Karpas-422 (cell line): ENCODE results near the gene CCNI2. TPM values are rescaled to one million over a fixed set of nuclear protein-coding genes. Genes with fewer than 3 reads are reported as not detected.

ENCODE experiments used
- DNase-seq: peaks from one replicate; pipeline ENCODE4 v3.0.0-alpha.2; 2015
- H2AFZ ChIP-seq: fragments of 200-600 bp; sonication (generic); 2 replicates; pipeline ENCODE4 v1.6.1; 2014; ENCODE audit warnings: antibody characterized with exemption, low read length, mixed read lengths
- H3K27ac ChIP-seq: fragments of 200-600 bp; sonication (generic); 2 replicates; pipeline ENCODE4 v1.5.1; 2014; ENCODE audit warnings: mild to moderate bottlenecking, low read length, moderate library complexity
- H3K27me3 ChIP-seq: fragments of 200-600 bp; sonication (generic); 2 replicates; pipeline ENCODE4 v1.6.1; 2014; ENCODE audit warnings: low read length, mixed read lengths
- H3K36me3 ChIP-seq: fragments of 200-600 bp; sonication (generic); 2 replicates; pipeline ENCODE4 v1.6.1; 2014; ENCODE audit warnings: low read length, mixed read lengths; ENCODE audit not compliant: insufficient read depth
- H3K4me1 ChIP-seq: fragments of 200-600 bp; sonication (generic); 2 replicates; pipeline ENCODE4 v1.6.1; 2014; ENCODE audit warnings: mild to moderate bottlenecking, low read length, mixed read lengths
- H3K4me2 ChIP-seq: fragments of 200-600 bp; sonication (generic); 2 replicates; pipeline ENCODE4 v1.6.1; 2014; ENCODE audit warnings: low read length, low read depth, mild to moderate bottlenecking; ENCODE audit not compliant: poor library complexity, severe bottlenecking
- H3K4me3 ChIP-seq: fragments of 200-600 bp; sonication (generic); 2 replicates; pipeline ENCODE4 v1.5.1; 2014; ENCODE audit warnings: mild to moderate bottlenecking, antibody characterized with exemption, low read length, mixed read lengths
- H3K79me2 ChIP-seq: fragments of 200-600 bp; sonication (generic); 2 replicates; pipeline ENCODE4 v1.6.1; 2014; ENCODE audit warnings: mild to moderate bottlenecking, low read length, mixed read lengths
- H3K9ac ChIP-seq: fragments of 200-600 bp; sonication (generic); 2 replicates; pipeline ENCODE4 v1.6.0; 2014; ENCODE audit warnings: low read length
- H3K9me2 ChIP-seq: fragments of 200-600 bp; sonication (generic), shearing (Covaris generic); replicated peaks from 2 replicates; pipeline ENCODE4 v1.6.0; 2014; ENCODE audit warnings: mild to moderate bottlenecking, low read length, moderate library complexity; ENCODE audit not compliant: insufficient read depth
- H3K9me3 ChIP-seq: fragments of 300-700, 200-600 bp; sonication (generic); 2 replicates; pipeline ENCODE4 v1.6.1; 2014; ENCODE audit warnings: low read length, mixed read lengths
- H4K20me1 ChIP-seq: fragments of 200-600 bp; sonication (generic); 2 replicates; pipeline ENCODE4 v1.6.1; 2014; ENCODE audit warnings: mild to moderate bottlenecking, antibody characterized with exemption, low read length, low read depth; ENCODE audit not compliant: insufficient read depth
- total RNA-seq: library from RNA; depleted of rRNA; stranded (reverse); fragments of >200 nt; shearing (Covaris generic); gene quantifications from 2 replicates; pipeline ENCODE4 v1.2.3, GENCODE V29; 2014; ENCODE audit warnings: low replicate concordance

CCNI2 gene
- total RNA-seq, 1 experiment from 2014 or later = 0.15 TPM

DNA sequence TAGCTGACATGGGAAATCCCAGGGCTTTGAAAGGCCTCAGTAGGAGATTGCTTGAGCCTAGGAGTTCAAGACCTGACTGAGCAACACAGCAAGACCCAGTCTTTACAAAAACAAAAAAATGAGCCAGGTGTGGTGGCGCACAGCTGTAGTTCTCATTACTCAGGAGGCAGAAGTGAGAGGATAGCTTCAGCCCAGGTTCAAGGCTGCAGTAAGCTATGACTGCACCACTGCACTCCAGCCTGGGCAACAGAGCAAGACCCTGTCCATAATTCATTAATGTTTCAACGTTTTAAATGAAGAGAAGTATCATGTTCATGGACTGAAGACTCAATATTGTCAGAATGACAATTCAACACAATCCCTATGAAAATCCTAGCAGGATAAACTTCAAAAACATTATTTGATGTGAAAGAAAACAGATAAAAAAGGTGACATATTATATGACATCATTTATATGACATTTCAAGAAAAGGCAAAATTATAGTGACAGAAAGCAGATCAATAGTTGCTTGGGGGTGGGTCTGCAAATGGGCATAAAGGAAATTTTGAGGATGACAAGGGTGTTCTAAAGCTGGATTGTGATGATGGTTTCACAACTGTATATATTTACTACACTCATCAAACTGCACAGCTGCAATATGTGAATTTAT lies 13.6 kb upstream of the CCNI2 start:
- H3K9me2 ChIP-seq = no peaks in the 10 kb centered on the region

DNA sequence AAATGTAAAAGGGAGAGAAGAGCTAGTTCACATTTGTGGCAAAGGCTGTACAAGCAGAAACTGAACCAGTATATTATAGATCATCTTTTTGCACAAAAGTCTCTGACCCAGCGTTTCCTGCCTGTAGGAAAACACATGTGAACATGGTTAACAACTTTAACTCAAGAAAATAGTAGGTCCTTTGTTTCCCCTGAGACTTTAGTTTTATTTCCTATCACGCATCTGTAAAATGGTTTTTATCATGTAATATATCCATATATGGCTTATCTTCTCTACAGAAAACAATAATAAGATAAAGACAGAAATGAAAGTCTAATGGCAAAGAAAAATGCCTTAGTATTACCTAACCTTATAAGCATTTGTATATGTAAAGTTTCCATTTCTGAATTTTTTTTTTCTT lies 12.5 kb upstream of the CCNI2 start:
- Histone ChIP-seq H3K4me2 (no peak overlapping the region), H3K27me3 (no peaks in the 10 kb centered on the region), H3K79me2 (peaks cover 58% of the 10 kb centered on the region), H3K9me2 (no peaks in the 10 kb centered on the region), H3K9me3 (no peaks in the 10 kb centered on the region), H3K36me3 (peaks cover 5% of the 10 kb centered on the region; the same call in 1 of the 2 replicates), H3K27ac (no peak overlapping the region), H4K20me1 (no peaks in the 10 kb centered on the region; the same call in 1 of the 2 replicates), H2AFZ (no peak overlapping the region), H3K4me3 (no peak overlapping the region), H3K9ac (no peak overlapping the region), H3K4me1 (peaks cover 31% of the 10 kb centered on the region)
- DNase-seq = no peak

More for the DNA sequence above, 13.6 kb upstream of the CCNI2 start:
- Histone ChIP-seq H2AFZ (no peak overlapping the region), H3K4me2 (no peak overlapping the region), H4K20me1 (no peaks in the 10 kb centered on the region; the same call in 1 of the 2 replicates), H3K4me1 (peaks cover 31% of the 10 kb centered on the region), H3K4me3 (no peak overlapping the region), H3K36me3 (peaks cover 5% of the 10 kb centered on the region; the same call in 1 of the 2 replicates), H3K79me2 (peaks cover 68% of the 10 kb centered on the region), H3K27me3 (no peaks in the 10 kb centered on the region), H3K27ac (no peak overlapping the region), H3K9ac (no peak overlapping the region), H3K9me3 (no peaks in the 10 kb centered on the region)
- DNase-seq = no peak

DNA sequence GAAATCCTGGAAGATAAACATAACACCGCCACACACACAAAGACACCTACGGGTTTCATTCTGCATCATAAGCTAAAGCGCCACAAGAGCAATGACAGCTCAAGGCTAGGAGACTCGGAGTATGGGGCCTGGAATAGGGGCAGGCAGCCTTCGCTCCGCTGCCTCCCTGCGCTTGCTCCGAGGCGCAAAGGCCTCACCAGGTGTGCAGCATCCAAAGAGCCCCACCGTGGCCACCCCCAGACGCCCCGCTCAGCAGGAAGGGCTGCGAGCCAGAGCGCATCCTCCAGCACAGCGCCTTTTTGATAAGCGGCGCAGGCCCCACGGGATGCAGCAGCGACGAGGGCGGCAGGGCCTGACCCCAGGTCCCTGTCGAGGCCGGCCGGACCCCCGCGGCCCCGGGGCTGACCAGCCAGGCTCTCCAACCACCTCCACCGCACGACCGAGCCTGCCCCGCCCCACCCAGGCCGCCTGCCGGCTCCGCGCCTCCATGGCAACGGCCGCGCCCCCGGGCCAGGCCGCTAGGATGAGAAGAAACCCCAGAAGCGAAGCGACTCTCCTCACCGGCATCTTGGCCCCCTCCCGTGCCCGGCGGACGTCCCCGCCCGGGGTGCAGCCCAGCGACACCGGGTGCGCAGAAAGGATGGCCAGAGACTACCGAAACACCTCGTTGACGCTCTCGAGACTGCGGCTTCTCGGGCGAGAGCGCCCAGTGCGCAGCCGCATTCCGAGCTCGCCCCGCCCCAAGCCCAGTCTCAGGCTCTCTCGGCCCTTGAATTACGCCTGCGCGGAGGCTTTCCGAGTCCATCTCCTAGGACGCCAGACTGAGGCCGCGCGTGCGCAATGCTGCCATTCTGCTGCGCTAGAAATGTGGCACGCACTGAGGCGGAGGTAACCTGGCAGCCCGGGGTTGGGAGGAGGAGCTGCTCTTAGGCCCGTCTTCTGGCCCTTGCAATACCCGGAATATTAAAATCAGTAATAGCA lies 10.1 kb upstream of the CCNI2 start, which contains the start of gene KIF3A:
Gene KIF3A (minus strand): TSS at position 694 of the 981 bp plus-strand sequence. CDS start 127 bp downstream, at position 567.
- peak within 1 kb of the TSS; percentile 80 for H3K9ac ChIP-seq
- H3K27ac ChIP-seq = 0 out of 2 replicates have a peak within 1 kb of the TSS, but pooled peaks have one; percentile 19
- H3K36me3 ChIP-seq = 0 out of 2 replicates have a peak, but pooled peaks cover 5% of the 10 kb centered on the region
- no peaks in the 10 kb centered on the region for H3K9me2 ChIP-seq
- H3K9me3 ChIP-seq = no peaks in the 10 kb centered on the region
- peak within 1 kb of the TSS; percentile 97 for H2AFZ ChIP-seq
- peak within 1 kb of the TSS; percentile 83 for H3K4me3 ChIP-seq
- peaks cover 46% of the 10 kb centered on the region for H3K79me2 ChIP-seq
- H3K4me2 ChIP-seq = peak within 1 kb of the TSS; percentile 76
- H3K4me1 ChIP-seq = peaks cover 31% of the 10 kb centered on the region
- H3K27me3 ChIP-seq = no peaks in the 10 kb centered on the region
- peak; percentile 99 for DNase-seq
- H4K20me1 ChIP-seq = no peaks in the 10 kb centered on the region; the same call in 1 of the 2 replicates

DNA sequence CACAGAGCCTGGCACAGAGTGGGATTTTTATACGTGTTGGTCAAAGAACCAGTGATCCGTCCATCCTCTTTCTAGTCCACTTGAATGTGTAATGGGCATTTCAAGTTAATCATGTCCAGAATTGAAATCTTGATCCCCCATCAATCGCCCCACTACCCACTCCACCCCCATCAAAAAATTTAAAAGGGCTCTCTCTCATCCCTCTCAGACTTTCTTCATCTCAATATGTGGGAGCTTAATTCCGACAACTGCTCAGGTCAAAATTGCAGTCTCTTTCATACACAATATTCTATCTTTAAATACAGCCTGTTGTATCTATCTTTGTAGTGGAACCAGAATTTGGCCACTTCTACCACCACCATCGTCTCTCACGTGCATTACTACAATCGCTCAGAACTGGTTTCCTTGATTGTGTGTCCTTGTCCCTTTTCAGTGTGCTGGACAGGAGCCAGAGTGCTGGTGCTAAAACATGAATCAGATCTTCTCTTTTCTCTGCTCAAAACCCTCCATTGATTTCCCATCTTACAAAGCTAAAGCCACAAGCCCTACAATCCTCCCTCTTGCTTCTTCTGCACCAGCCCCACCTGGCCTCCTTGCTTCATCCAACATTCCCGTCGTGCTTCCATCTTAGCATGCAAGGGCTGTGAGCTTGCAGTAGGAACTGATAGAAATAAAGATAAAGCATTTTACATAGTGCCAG lies 9.1 kb upstream of the CCNI2 start:
- H3K9me3 ChIP-seq = no peaks in the 10 kb centered on the region
- H3K4me1 ChIP-seq = peaks cover 31% of the 10 kb centered on the region
- H3K4me2 ChIP-seq = peak overlapping the region; percentile 76
- H3K9ac ChIP-seq = peak overlapping the region; percentile 80
- no peaks in the 10 kb centered on the region; the same call in 1 of the 2 replicates for H4K20me1 ChIP-seq
- H2AFZ ChIP-seq = peak overlapping the region; percentile 97
- no peak for DNase-seq
- H3K79me2 ChIP-seq = peaks cover 41% of the 10 kb centered on the region
- no peaks in the 10 kb centered on the region for H3K27me3 ChIP-seq
- 0 out of 2 replicates have a peak, but pooled peaks cover 5% of the 10 kb centered on the region for H3K36me3 ChIP-seq
- H3K27ac ChIP-seq = no peak overlapping the region
- no peaks in the 10 kb centered on the region for H3K9me2 ChIP-seq
- peak overlapping the region; percentile 83 for H3K4me3 ChIP-seq

DNA sequence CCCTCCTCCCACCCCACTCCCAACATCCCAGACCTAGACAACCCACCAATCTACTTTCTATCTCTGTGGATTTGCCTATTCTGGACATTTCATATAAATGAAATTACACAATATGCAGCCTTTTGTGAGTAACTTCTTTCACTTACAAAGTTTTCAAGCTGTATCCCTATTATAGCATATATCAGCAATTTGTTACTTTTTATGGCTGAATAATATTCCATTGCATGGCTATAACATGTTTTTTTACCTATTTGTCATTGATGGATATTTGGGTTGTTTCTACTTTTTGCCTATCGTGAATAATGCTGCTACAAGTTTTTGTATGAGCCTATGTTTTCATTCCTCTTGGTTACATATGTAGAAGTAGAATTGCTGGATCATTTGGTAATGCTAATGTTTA lies 8.0 kb upstream of the CCNI2 start:
- H3K27ac ChIP-seq = no peak overlapping the region
- H3K4me3 ChIP-seq = no peak overlapping the region
- peaks cover 31% of the 10 kb centered on the region for H3K4me1 ChIP-seq
- no peaks in the 10 kb centered on the region for H3K9me3 ChIP-seq
- H3K4me2 ChIP-seq = no peak overlapping the region
- H3K79me2 ChIP-seq = peaks cover 30% of the 10 kb centered on the region
- no peak overlapping the region for H3K9ac ChIP-seq
- DNase-seq = no peak
- H2AFZ ChIP-seq = no peak overlapping the region
- H3K27me3 ChIP-seq = no peaks in the 10 kb centered on the region
- no peaks in the 10 kb centered on the region for H3K36me3 ChIP-seq
- no peaks in the 10 kb centered on the region; the same call in 1 of the 2 replicates for H4K20me1 ChIP-seq
- H3K9me2 ChIP-seq = no peaks in the 10 kb centered on the region

DNA sequence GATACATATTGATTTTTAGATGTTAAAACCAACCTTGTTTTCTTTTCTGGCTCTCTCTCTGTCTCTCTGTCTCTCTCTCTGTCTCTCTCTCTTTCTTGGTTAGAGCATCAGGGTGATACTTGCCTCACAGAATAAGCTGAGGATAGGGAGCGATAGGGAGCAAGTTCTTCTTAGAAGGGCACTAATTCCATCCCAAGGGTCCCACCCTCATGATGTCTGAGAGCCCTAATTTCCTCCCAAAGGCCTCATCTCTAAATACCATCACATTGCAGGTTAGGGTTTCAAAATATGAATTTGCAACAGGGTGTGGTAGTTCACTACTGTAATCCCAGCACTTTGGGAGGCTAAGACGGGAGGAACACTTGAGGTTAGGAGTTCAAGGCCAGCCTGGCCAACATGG lies 5.1 kb upstream of the CCNI2 start:
- DNase-seq = no peak
- Histone ChIP-seq H3K9ac (no peak overlapping the region), H3K27me3 (no peaks in the 10 kb centered on the region), H4K20me1 (no peaks in the 10 kb centered on the region), H2AFZ (no peak overlapping the region), H3K4me2 (no peak overlapping the region), H3K27ac (no peak overlapping the region), H3K36me3 (no peaks in the 10 kb centered on the region), H3K9me2 (no peaks in the 10 kb centered on the region), H3K4me3 (no peak overlapping the region), H3K4me1 (peaks cover 9% of the 10 kb centered on the region), H3K79me2 (peaks cover under 1% of the 10 kb centered on the region; the same call in 1 of the 2 replicates), H3K9me3 (no peaks in the 10 kb centered on the region)

DNA sequence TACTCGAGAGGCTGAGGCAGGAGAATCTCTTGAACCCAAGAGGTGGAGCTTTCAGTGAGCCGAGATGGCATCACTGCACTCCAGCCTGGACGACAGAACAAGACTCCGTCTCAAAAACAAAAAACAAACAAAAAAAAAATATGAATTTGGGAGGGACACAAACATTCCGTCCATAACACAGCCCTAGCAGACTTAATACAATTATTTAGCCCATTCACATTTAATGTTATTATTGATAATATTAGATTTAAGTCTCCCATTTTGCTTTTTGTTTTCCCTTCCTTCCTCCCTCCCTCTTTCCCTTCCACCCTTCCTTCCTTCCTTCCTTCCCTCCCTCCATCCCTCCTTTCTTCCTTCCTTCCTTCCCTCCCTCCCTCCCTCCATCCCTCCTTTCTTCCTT lies 4.6 kb upstream of the CCNI2 start:
- no peaks in the 10 kb centered on the region for H3K9me3 ChIP-seq
- H2AFZ ChIP-seq = no peak overlapping the region
- H3K9me2 ChIP-seq = no peaks in the 10 kb centered on the region
- no peak overlapping the region for H3K4me3 ChIP-seq
- H3K9ac ChIP-seq = no peak overlapping the region
- DNase-seq = no peak
- H3K36me3 ChIP-seq = no peaks in the 10 kb centered on the region
- H4K20me1 ChIP-seq = no peaks in the 10 kb centered on the region
- peaks cover 9% of the 10 kb centered on the region for H3K4me1 ChIP-seq
- H3K27ac ChIP-seq = no peak overlapping the region
- no peaks in the 10 kb centered on the region for H3K79me2 ChIP-seq
- H3K4me2 ChIP-seq = no peak overlapping the region
- H3K27me3 ChIP-seq = no peaks in the 10 kb centered on the region
